ENCODE measurements around the gene ZSCAN29.

ZSCAN29 gene

GRCh38 chr15:43382310-43382709 is 11.5 kb upstream of the ZSCAN29 start:
- no peak for DNase-seq (ENCODE audit: low spot score)
- Histone ChIP-seq H3K27ac (no peak overlapping the region), H3K4me3 (no peak overlapping the region)
- TF ChIP-seq CTCF (IDR thresholded peaks at IDR 0.05) = no peak

- TF ChIP-seq CTCF (IDR thresholded peaks at IDR 0.05) = no peak
Measured at GRCh38 chr15:43378601-43379000, 7.8 kb upstream of the ZSCAN29 start.

GRCh38 chr15:43376017-43376705 is 5.3 kb upstream of the ZSCAN29 start:
- no peak for DNase-seq (ENCODE audit: low spot score)
- Histone ChIP-seq H3K4me3 (no peak overlapping the region), H3K27ac (no peak overlapping the region)
- TF ChIP-seq CTCF (IDR thresholded peaks at IDR 0.05) = peak; percentile 32

More at GRCh38 chr15:43378601-43379000, 7.8 kb upstream of the ZSCAN29 start:
- DNase-seq (ENCODE audit: low spot score) = no peak
- no peak overlapping the region for H3K27ac ChIP-seq
- no peak overlapping the region for H3K4me3 ChIP-seq

- H3K27ac ChIP-seq = peak overlapping the region; percentile 46 to 77
- DNase-seq (ENCODE audit: low spot score) = peak; percentile 75
- peak overlapping the region; percentile 95 for H3K4me3 ChIP-seq
- TF ChIP-seq CTCF (IDR thresholded peaks at IDR 0.05) = no peak
Measured at GRCh38 chr15:43370310-43370974, 401 bp downstream of the ZSCAN29 start.

GRCh38 chr15:43361313-43361903 is 9.4 kb downstream of the ZSCAN29 start:
- Histone ChIP-seq H3K27ac (no peak overlapping the region), H3K4me3 (peak overlapping the region; percentile 12)
- TF ChIP-seq CTCF (IDR thresholded peaks at IDR 0.05) = no peak
- DNase-seq (ENCODE audit: low spot score) = no peak

GRCh38 chr15:43360821-43361220 is 10.0 kb downstream of the ZSCAN29 start:
- no peak for TF ChIP-seq CTCF (IDR thresholded peaks at IDR 0.05)

More at GRCh38 chr15:43360821-43361220, 10.0 kb downstream of the ZSCAN29 start:
- Histone ChIP-seq H3K4me3 (peak overlapping the region; percentile 12), H3K27ac (no peak overlapping the region)
- DNase-seq (ENCODE audit: low spot score) = no peak

All from coronary artery (tissue), 2 donors.